Adipocyte (in vitro differentiated cells): ENCODE results near the gene CPNE2.

ENCODE experiments used
- DNase-seq: peaks from one replicate; pipeline ENCODE4 v3.0.0-alpha.2; 2015; ENCODE audit warnings: low read depth
- H3K27me3 ChIP-seq: replicated peaks from 2 replicates; pipeline ENCODE4 v1.7.0; 2013; ENCODE audit warnings: mild to moderate bottlenecking, low read length, moderate library complexity; ENCODE audit not compliant: control insufficient read depth, insufficient read depth
- H3K36me3 ChIP-seq: 2 replicates; pipeline ENCODE4 v1.7.0; 2013; ENCODE audit warnings: low read length, mild to moderate bottlenecking, moderate library complexity; ENCODE audit not compliant: control insufficient read depth, insufficient read depth, severe bottlenecking
- H3K4me1 ChIP-seq: 2 replicates; pipeline ENCODE4 v1.7.0; 2013; ENCODE audit warnings: mild to moderate bottlenecking, low read length, moderate library complexity; ENCODE audit not compliant: control insufficient read depth, insufficient read depth
- H3K4me3 ChIP-seq: 2 replicates; pipeline ENCODE4 v1.7.0; 2013; ENCODE audit warnings: mild to moderate bottlenecking, low read length, moderate library complexity
- H3K9ac ChIP-seq: 2 replicates; pipeline ENCODE4 v1.7.0; 2013; ENCODE audit warnings: mild to moderate bottlenecking, low read length, moderate library complexity
- H3K9me3 ChIP-seq: 2 replicates; pipeline ENCODE4 v1.7.0; 2013; ENCODE audit warnings: mild to moderate bottlenecking, low read length, moderate library complexity; ENCODE audit not compliant: control insufficient read depth

Gene CPNE2

GRCh38 chr16:57115168-57115513, 22.8 kb downstream of the CPNE2 start:
- Histone ChIP-seq H3K9ac (no peak overlapping the region), H3K27me3 (no peaks in the 10 kb centered on the region), H3K4me1 (peaks cover 10% of the 10 kb centered on the region), H3K9me3 (no peaks in the 10 kb centered on the region), H3K36me3 (peaks cover 10% of the 10 kb centered on the region), H3K4me3 (no peak overlapping the region)
- no peak for DNase-seq

- DNase-seq, result no peak
- no peak overlapping the region for H3K9ac ChIP-seq
- no peaks in the 10 kb centered on the region for H3K27me3 ChIP-seq
- no peak overlapping the region for H3K4me3 ChIP-seq
- H3K4me1 ChIP-seq, result peaks cover 10% of the 10 kb centered on the region
- peaks cover 10% of the 10 kb centered on the region for H3K36me3 ChIP-seq
- H3K9me3 ChIP-seq, result no peaks in the 10 kb centered on the region
Observed at GRCh38 chr16:57115514-57116182, 23.3 kb downstream of the CPNE2 start.

- no peak overlapping the region for H3K9ac ChIP-seq
- peaks cover 13% of the 10 kb centered on the region for H3K36me3 ChIP-seq
- no peak overlapping the region for H3K4me3 ChIP-seq
- no peaks in the 10 kb centered on the region for H3K4me1 ChIP-seq
- H3K27me3 ChIP-seq, result no peaks in the 10 kb centered on the region
- no peaks in the 10 kb centered on the region for H3K9me3 ChIP-seq
- no peak for DNase-seq
Observed at GRCh38 chr16:57118461-57119084, 26.2 kb downstream of the CPNE2 start.

- DNase-seq, result no peak
- no peaks in the 10 kb centered on the region for H3K9me3 ChIP-seq
- H3K36me3 ChIP-seq, result peaks cover 3% of the 10 kb centered on the region
- no peak overlapping the region for H3K9ac ChIP-seq
- H3K4me3 ChIP-seq, result no peak overlapping the region
- H3K27me3 ChIP-seq, result no peaks in the 10 kb centered on the region
- H3K4me1 ChIP-seq, result no peaks in the 10 kb centered on the region
Observed at GRCh38 chr16:57123216-57123973, 31.0 kb downstream of the CPNE2 start.

GRCh38 chr16:57123974-57124674, 31.7 kb downstream of the CPNE2 start:
- H3K4me3 ChIP-seq, result no peak overlapping the region
- no peaks in the 10 kb centered on the region for H3K27me3 ChIP-seq
- no peaks in the 10 kb centered on the region for H3K4me1 ChIP-seq
- no peak for DNase-seq
- peaks cover 3% of the 10 kb centered on the region for H3K36me3 ChIP-seq
- H3K9me3 ChIP-seq, result no peaks in the 10 kb centered on the region
- H3K9ac ChIP-seq, result no peak overlapping the region

GRCh38 chr16:57125376-57125775, 33.0 kb downstream of the CPNE2 start:
- no peak overlapping the region for H3K4me3 ChIP-seq
- H3K9me3 ChIP-seq, result no peaks in the 10 kb centered on the region
- no peaks in the 10 kb centered on the region for H3K27me3 ChIP-seq
- no peak for DNase-seq
- no peaks in the 10 kb centered on the region for H3K4me1 ChIP-seq
- no peak overlapping the region for H3K9ac ChIP-seq
- H3K36me3 ChIP-seq, result peaks cover 3% of the 10 kb centered on the region

- DNase-seq, result no peak
- Histone ChIP-seq H3K4me1 (no peaks in the 10 kb centered on the region), H3K36me3 (peaks cover 3% of the 10 kb centered on the region), H3K4me3 (no peak overlapping the region), H3K9me3 (no peaks in the 10 kb centered on the region), H3K9ac (no peak overlapping the region), H3K27me3 (no peaks in the 10 kb centered on the region)
Observed at GRCh38 chr16:57125969-57126368, 33.6 kb downstream of the CPNE2 start.

- H3K27me3 ChIP-seq, result no peaks in the 10 kb centered on the region
- no peak overlapping the region for H3K9ac ChIP-seq
- DNase-seq, result no peak
- H3K36me3 ChIP-seq, result peaks cover 2% of the 10 kb centered on the region
- H3K4me3 ChIP-seq, result no peak overlapping the region
- no peaks in the 10 kb centered on the region for H3K9me3 ChIP-seq
- no peaks in the 10 kb centered on the region for H3K4me1 ChIP-seq
Observed at GRCh38 chr16:57126411-57126810, 34.0 kb downstream of the CPNE2 start.

GRCh38 chr16:57127037-57127763, 34.8 kb downstream of the CPNE2 start:
- Histone ChIP-seq H3K36me3 (no peaks in the 10 kb centered on the region), H3K4me1 (no peaks in the 10 kb centered on the region), H3K9me3 (no peaks in the 10 kb centered on the region), H3K9ac (no peak overlapping the region), H3K27me3 (no peaks in the 10 kb centered on the region), H3K4me3 (no peak overlapping the region)
- DNase-seq, result no peak

GRCh38 chr16:57127836-57128235, 35.5 kb downstream of the CPNE2 start:
- DNase-seq, result no peak
- H3K9ac ChIP-seq, result no peak overlapping the region
- H3K27me3 ChIP-seq, result no peaks in the 10 kb centered on the region
- no peak overlapping the region for H3K4me3 ChIP-seq
- H3K4me1 ChIP-seq, result no peaks in the 10 kb centered on the region
- H3K9me3 ChIP-seq, result no peaks in the 10 kb centered on the region
- no peaks in the 10 kb centered on the region for H3K36me3 ChIP-seq
